HFFc6 (cell line): Measurements from ENCODE around the gene ACCS. TPM values are rescaled to one million over a fixed set of nuclear protein-coding genes. Genes with fewer than 3 reads are reported as not detected.
A peak's percentile ranks its signal among the peaks of the same experiment; 100 is the strongest.

Experiments used
- DNase-seq: peaks from one replicate; pipeline ENCODE4 v3.0.0-alpha.2; 2018
- H3K27ac Mint-ChIP-seq: 2 replicates; pipeline ENCODE4 v1.8.0; 2020; ENCODE audit warnings: mild to moderate bottlenecking, mixed read lengths
- H3K27me3 Mint-ChIP-seq: 2 replicates; pipeline ENCODE4 v1.8.0; 2021; ENCODE audit warnings: mild to moderate bottlenecking, moderate library complexity, mixed read lengths; ENCODE audit not compliant: insufficient read depth
- H3K36me3 Mint-ChIP-seq: 2 replicates; pipeline ENCODE4 v1.8.0; 2021; ENCODE audit warnings: low read depth, mixed read lengths
- H3K4me1 Mint-ChIP-seq: 2 replicates; pipeline ENCODE4 v1.8.0; 2020; ENCODE audit warnings: low read depth, mixed read lengths
- H3K4me3 Mint-ChIP-seq: 2 replicates; pipeline ENCODE4 v1.8.0; 2020; ENCODE audit warnings: mild to moderate bottlenecking, moderate library complexity, mixed read lengths
- H3K9me3 Mint-ChIP-seq: 2 replicates; pipeline ENCODE4 v1.8.0; 2020; ENCODE audit warnings: mild to moderate bottlenecking, mixed read lengths
- long read RNA-seq: library from polyadenylated mRNA; unstranded; transcript quantifications from one replicate; pipeline ENCODE4 v2.0.0, GENCODE V29; 2019
- total RNA-seq, 6 experiments: library from RNA; stranded (reverse); fragmentation: NEBNext Ultra II Directional; extraction: Animal tissue kit (Norgen Biotek cat#: 25700); gene quantifications; 2 replicates in 1 of 6; 3 replicates in 5 of 6; pipeline ENCODE4 v1.2.3, GENCODE V29; 2021
- TF ChIP-seq, protein P1 (sequence below): fragments of 200-600 bp; sonication (generic); IDR thresholded peaks from 2 replicates; pipeline ENCODE4 v1.5.0; 2021; ENCODE audit warnings: antibody characterized with exemption, mild to moderate bottlenecking

ACCS gene, protein sequence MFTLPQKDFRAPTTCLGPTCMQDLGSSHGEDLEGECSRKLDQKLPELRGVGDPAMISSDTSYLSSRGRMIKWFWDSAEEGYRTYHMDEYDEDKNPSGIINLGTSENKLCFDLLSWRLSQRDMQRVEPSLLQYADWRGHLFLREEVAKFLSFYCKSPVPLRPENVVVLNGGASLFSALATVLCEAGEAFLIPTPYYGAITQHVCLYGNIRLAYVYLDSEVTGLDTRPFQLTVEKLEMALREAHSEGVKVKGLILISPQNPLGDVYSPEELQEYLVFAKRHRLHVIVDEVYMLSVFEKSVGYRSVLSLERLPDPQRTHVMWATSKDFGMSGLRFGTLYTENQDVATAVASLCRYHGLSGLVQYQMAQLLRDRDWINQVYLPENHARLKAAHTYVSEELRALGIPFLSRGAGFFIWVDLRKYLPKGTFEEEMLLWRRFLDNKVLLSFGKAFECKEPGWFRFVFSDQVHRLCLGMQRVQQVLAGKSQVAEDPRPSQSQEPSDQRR
- 1 to 10 TPM; 3.9 to 5.4 (median 4.8) TPM for total RNA-seq
- long read RNA-seq, partial matches to known transcripts = 1 of 4 reads
- long read RNA-seq, other reads (novel, unspliced or antisense) = 0 of 4 reads

DNA sequence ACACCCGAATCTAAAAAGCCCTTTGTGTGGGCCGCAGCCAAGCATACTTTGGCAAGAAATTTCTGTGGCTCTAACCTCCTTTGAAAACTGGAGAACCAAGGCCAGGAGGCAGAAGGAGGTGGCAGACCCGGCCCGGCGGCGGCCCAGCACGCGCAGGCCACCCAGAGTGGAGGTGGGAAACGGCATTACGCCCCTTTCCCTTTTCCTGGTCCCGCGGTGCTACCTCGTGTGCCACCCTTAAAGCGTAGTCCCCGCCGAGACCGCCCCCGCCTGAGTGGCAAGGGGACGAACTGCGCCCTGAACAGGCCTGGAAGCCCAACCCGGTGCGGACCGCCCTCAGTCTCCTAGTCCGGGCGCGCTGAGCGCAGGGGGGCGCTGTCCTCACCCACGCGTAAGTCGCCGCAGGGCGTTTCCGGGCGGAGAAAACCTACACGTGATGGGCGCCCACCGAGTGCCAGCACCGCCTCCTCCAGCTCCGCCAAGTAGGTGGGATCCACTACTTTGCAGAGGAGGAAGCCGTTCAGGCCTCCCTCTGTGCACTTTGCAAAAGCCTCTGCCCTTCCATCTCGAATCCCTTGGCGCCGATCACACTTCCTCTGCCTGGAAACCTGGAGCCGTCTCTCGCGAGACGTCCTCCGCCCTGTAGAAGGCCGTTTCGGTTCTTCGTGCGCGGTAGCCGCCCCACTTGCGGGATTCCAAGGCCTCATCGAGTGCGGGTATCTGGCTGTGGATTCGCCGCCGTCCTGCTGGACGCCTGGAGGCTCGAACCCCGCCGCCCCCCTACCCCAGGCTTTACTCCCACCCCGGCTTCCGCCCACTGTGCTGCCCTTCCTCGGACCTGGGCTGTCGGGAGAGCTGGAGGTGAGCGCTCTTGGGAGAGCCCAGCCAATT lies at the start of gene ACCS:
Gene ACCS, plus strand, starts transcription at position 430 of the 891 bp plus-strand sequence. CDS start 1,358 bp downstream, outside the sequence.
- Mint-ChIP-seq H3K9me3 (no peaks in the 10 kb centered on the region), H3K4me1 (peaks cover 21% of the 10 kb centered on the region), H3K27ac (peak within 1 kb of the TSS; percentile 94), H3K36me3 (no peaks in the 10 kb centered on the region), H3K27me3 (peaks cover 13% of the 10 kb centered on the region), H3K4me3 (peak within 1 kb of the TSS; percentile 92)
- peak; percentile 80 for DNase-seq
- TF ChIP-seq, protein P1, sequence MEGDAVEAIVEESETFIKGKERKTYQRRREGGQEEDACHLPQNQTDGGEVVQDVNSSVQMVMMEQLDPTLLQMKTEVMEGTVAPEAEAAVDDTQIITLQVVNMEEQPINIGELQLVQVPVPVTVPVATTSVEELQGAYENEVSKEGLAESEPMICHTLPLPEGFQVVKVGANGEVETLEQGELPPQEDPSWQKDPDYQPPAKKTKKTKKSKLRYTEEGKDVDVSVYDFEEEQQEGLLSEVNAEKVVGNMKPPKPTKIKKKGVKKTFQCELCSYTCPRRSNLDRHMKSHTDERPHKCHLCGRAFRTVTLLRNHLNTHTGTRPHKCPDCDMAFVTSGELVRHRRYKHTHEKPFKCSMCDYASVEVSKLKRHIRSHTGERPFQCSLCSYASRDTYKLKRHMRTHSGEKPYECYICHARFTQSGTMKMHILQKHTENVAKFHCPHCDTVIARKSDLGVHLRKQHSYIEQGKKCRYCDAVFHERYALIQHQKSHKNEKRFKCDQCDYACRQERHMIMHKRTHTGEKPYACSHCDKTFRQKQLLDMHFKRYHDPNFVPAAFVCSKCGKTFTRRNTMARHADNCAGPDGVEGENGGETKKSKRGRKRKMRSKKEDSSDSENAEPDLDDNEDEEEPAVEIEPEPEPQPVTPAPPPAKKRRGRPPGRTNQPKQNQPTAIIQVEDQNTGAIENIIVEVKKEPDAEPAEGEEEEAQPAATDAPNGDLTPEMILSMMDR = peak; percentile 92

DNA sequence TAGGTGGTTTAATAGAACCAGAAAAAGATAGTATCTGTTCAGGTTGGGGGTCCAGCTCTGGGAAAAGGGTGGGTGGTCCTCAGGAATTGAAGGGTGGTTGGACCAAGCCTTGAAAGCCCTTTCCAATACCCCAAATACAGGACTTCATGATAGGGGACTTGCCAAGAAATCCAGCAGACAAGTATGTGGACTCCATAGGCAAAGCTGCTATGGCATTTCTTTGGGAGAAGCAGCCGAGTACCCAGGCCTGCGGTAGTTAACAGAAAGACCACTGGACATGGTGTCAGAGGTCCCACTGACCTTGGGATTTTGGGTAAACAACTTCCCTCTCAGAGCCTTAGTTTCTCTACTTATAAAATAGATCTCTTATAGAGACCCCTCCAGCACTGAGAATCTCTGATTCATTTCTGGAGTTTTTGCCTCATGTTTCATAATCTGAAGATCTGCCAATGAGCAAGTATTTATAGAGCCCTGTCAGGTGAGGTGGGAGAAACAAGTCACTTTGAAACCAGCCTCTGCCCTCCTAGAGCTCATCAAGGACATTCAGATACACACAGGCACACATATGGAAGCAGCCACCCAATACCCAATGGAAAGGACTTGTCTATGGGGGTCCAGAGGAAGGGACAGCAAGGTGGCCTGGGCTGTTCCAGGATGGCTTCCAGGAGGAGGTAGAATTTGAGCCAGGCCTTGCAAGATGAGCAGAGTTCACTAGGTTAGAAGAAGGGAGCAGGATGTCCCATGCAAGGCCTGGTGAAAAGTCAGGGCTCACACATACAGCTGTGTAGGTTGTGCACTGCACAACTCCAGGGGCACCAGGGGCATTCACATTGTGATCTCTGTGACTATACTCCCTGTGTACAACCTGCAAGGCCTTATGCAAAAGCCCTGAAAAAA lies 49.3 kb upstream of the ACCS start:
- TF ChIP-seq, protein P1 = no peak
- DNase-seq = no peak
- peaks cover 4% of the 10 kb centered on the region for H3K9me3 Mint-ChIP-seq
- H3K27ac Mint-ChIP-seq = peak overlapping the region; percentile 10; the same call in 1 of the 2 replicates
- H3K36me3 Mint-ChIP-seq = no peaks in the 10 kb centered on the region
- H3K4me3 Mint-ChIP-seq = no peak overlapping the region
- H3K4me1 Mint-ChIP-seq = peaks cover 44% of the 10 kb centered on the region
- peaks cover 5% of the 10 kb centered on the region; the same call in 1 of the 2 replicates for H3K27me3 Mint-ChIP-seq

DNA sequence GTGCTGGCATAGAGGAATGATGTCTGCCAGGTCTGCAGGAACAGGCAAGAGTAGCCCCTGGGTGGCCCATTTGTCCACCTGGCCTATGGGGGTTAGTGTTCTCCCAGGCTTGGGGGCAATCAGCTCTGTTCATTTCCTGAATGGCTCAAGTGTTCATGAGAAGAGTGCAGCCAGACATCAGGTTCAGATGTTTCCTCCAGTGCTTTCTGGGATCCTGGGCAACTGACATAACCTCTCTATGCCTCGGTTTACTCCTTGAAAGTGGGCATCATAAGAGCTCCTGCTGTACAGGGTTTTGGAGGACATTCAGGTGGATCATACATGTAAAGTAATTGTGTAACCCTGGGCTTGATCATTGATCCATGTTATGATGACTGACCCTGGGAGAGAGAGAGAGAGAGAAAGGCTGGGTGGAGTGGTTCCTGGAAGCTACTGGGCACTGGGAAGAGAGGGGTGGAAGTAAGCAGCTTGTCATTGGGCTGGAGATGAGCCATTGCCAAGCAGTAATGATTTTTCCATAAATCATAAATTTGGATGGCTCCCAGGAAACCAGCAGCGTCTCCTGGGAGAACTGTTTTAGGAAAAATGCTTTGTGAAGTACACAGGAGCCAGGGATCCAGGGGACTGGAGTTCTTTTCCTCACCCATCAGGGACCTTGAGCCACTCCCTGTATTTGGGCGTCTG lies 48.5 kb upstream of the ACCS start:
- Mint-ChIP-seq H3K4me1 (peaks cover 39% of the 10 kb centered on the region), H3K4me3 (no peak overlapping the region), H3K27me3 (peaks cover 5% of the 10 kb centered on the region; the same call in 1 of the 2 replicates), H3K27ac (no peak overlapping the region), H3K36me3 (no peaks in the 10 kb centered on the region), H3K9me3 (peaks cover 12% of the 10 kb centered on the region)
- TF ChIP-seq, protein P1 = no peak
- no peak for DNase-seq

DNA sequence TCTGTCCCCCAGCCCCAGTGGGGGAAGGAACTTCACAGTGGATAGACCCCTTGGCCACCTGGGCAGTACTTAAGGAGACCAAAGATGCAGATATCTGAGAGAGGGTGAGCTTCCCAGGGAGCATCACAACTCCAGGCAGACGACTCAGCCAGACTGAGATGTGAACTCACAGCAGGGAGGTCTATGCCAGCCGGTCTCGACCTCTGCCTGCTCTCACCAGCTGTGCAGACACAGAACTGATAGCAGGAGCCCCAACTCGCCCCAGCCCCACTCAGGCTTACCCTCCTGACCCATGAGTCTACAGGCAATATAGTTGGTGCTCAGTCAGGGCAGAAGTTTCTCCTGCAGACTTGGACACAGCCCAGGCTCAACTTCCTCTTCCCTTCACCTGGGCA lies 47.9 kb upstream of the ACCS start:
- DNase-seq = no peak

More for the DNA sequence above, 47.9 kb upstream of the ACCS start:
- peaks cover 5% of the 10 kb centered on the region; the same call in 1 of the 2 replicates for H3K27me3 Mint-ChIP-seq
- H3K27ac Mint-ChIP-seq = no peak overlapping the region
- no peak overlapping the region for H3K4me3 Mint-ChIP-seq
- H3K4me1 Mint-ChIP-seq = peaks cover 39% of the 10 kb centered on the region
- H3K36me3 Mint-ChIP-seq = no peaks in the 10 kb centered on the region
- TF ChIP-seq, protein P1 = no peak
- H3K9me3 Mint-ChIP-seq = peaks cover 13% of the 10 kb centered on the region
